ENCODE data around the gene KRTAP1-3.
"Not testable (repeated sequence)": the region's sequence is repeated elsewhere in the genome, so short reads cannot be mapped to it uniquely, and the experiment has no call there.

Gene KRTAP1-3

GRCh38 chr17:41054025-41054424 lies 19.4 kb upstream of the KRTAP1-3 start:
- H3K27ac ChIP-seq (ENCODE audit: low read length) = no peak overlapping the region
- no peak overlapping the region for H3K4me3 ChIP-seq (ENCODE audit: low read length)
- H3K36me3 ChIP-seq (ENCODE audit: control insufficient read depth, insufficient read depth, low read length) = no peaks in the 10 kb centered on the region
- no peaks in the 10 kb centered on the region for H3K9me3 ChIP-seq (ENCODE audit: control insufficient read depth, insufficient read depth, low read length)
- no peak for DNase-seq (ENCODE audit: low read depth, low spot score)
- no peaks in the 10 kb centered on the region for H3K4me1 ChIP-seq (ENCODE audit: control insufficient read depth, insufficient read depth, low read length)
- WGBS (ENCODE audit: insufficient coverage, insufficient read length) = no CpG with 5 or more reads among the region's 4 CpGs
- H3K27me3 ChIP-seq (ENCODE audit: control insufficient read depth, insufficient read depth, low read length) = no peaks in the 10 kb centered on the region

- no peaks in the 10 kb centered on the region for H3K27me3 ChIP-seq (ENCODE audit: control insufficient read depth, insufficient read depth, low read length)
- no peaks in the 10 kb centered on the region for H3K4me1 ChIP-seq (ENCODE audit: control insufficient read depth, insufficient read depth, low read length)
- H3K4me3 ChIP-seq (ENCODE audit: low read length) = no peak overlapping the region
- no peaks in the 10 kb centered on the region for H3K36me3 ChIP-seq (ENCODE audit: control insufficient read depth, insufficient read depth, low read length)
- no peak for DNase-seq (ENCODE audit: low read depth, low spot score)
- no peak overlapping the region for H3K27ac ChIP-seq (ENCODE audit: low read length)
- H3K9me3 ChIP-seq (ENCODE audit: control insufficient read depth, insufficient read depth, low read length) = no peaks in the 10 kb centered on the region
These were observed 17.9 kb upstream of the KRTAP1-3 start for GRCh38 chr17:41052566-41052965.

- H3K9me3 ChIP-seq (ENCODE audit: control insufficient read depth, insufficient read depth, low read length) = no peaks in the 10 kb centered on the region
- no CpG with 5 or more reads among the region's 2 CpGs for WGBS (ENCODE audit: insufficient coverage, insufficient read length)
- H3K27me3 ChIP-seq (ENCODE audit: control insufficient read depth, insufficient read depth, low read length) = no peaks in the 10 kb centered on the region
- no peaks in the 10 kb centered on the region for H3K36me3 ChIP-seq (ENCODE audit: control insufficient read depth, insufficient read depth, low read length)
- H3K4me1 ChIP-seq (ENCODE audit: control insufficient read depth, insufficient read depth, low read length) = no peaks in the 10 kb centered on the region
- no peak overlapping the region for H3K27ac ChIP-seq (ENCODE audit: low read length)
- DNase-seq (ENCODE audit: low read depth, low spot score) = no peak
- H3K4me3 ChIP-seq (ENCODE audit: low read length) = no peak overlapping the region
These were observed 14.4 kb upstream of the KRTAP1-3 start for GRCh38 chr17:41049110-41049509.

DNA sequence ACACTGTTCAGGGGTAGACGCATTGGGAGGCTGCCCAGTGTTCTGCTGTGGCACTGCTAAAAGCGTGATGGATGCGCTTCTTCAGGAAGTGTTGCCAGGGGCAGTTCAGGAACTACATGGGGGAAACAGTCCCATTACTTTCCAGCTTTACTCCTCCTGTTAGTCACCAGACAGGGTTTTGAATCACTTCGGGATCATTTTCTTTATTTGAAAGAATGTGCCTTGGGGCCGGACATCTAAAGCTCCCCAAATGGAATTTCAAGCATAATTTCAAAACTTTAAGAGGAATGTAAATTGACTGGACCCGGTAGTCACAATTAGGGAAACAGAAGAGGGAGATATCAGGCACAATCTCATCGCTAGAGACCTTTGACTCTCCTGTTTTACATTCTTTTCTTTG lies 13.8 kb upstream of the KRTAP1-3 start:
- no peak overlapping the region for H3K4me3 ChIP-seq (ENCODE audit: low read length)
- H3K27ac ChIP-seq (ENCODE audit: low read length) = no peak overlapping the region
- no CpG with 5 or more reads among the region's 7 CpGs for WGBS (ENCODE audit: insufficient coverage, insufficient read length)
- no peaks in the 10 kb centered on the region for H3K9me3 ChIP-seq (ENCODE audit: control insufficient read depth, insufficient read depth, low read length)
- H3K27me3 ChIP-seq (ENCODE audit: control insufficient read depth, insufficient read depth, low read length) = no peaks in the 10 kb centered on the region
- no peaks in the 10 kb centered on the region for H3K4me1 ChIP-seq (ENCODE audit: control insufficient read depth, insufficient read depth, low read length)
- no peak for DNase-seq (ENCODE audit: low read depth, low spot score)
- no peaks in the 10 kb centered on the region for H3K36me3 ChIP-seq (ENCODE audit: control insufficient read depth, insufficient read depth, low read length)

DNA sequence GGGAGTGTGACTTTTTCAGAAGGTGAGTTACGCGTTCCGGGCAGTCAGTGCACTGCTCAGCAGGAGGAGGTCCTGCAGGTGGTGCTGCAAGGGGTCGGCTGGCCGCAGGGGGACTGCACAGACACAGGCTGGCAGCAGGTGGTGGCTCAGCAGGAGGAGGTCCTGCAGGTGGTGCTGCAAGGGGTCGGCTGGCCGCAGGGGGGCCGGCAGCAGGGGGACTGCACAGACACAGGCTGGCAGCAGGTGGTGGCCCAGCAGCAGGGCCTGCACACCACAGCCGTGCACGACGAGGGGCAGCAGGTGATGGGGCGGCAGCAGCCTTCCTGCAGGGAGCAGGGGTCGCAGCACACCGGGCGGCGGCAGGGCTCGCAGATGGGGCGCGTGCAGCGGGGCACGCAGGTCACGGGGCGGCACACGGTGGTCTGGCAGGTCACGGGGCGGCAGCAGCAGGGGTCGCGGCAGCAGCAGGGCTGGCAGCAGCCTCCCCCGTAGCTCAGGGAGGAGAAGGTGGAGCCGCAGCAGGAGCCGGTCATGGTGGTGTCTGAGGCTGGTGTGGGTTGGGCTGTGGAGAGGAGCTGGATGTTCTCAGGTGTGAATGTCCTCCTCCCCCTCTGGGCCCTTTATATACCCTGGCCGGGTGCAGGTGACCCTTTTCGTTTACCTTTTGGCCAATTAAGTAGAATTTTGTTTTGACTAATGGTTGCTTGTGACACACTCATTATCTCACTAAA lies 12.2 kb upstream of the KRTAP1-3 start, which contains the start of gene KRTAP2-1:
TSS of gene KRTAP2-1 (minus strand) at position 582 of the 731 bp plus-strand sequence. CDS start at position 533, 49 bp downstream.
- WGBS (ENCODE audit: insufficient coverage, insufficient read length) = no CpG with 5 or more reads among the region's 33 CpGs
- H3K27me3 ChIP-seq (ENCODE audit: control insufficient read depth, insufficient read depth, low read length); DNase-seq (ENCODE audit: low read depth, low spot score); H3K27ac ChIP-seq (ENCODE audit: low read length); H3K36me3 ChIP-seq (ENCODE audit: control insufficient read depth, insufficient read depth, low read length); H3K4me3 ChIP-seq (ENCODE audit: low read length); H3K9me3 ChIP-seq (ENCODE audit: control insufficient read depth, insufficient read depth, low read length); H3K4me1 ChIP-seq (ENCODE audit: control insufficient read depth, insufficient read depth, low read length): not testable (repeated sequence)

DNA sequence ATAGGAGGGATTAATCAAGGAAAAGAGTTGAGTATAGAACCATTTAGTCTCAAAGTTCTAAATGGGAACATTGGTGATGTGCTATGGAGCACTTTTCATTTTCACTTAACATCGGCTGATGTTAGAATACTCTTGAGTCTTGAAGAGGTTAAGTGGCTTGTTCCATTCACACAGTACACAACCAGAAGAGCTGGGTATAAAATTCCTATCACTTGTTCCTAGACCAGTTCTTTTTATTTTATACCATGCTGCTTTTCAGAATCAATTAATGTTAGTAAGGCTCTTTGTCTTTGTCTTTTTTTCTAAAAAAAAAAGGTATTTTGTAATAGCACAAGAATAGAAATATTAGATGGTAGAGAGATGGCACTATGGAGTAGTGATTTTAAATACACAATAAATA lies 8.3 kb upstream of the KRTAP1-3 start:
- no peak for DNase-seq (ENCODE audit: low read depth, low spot score)
- Histone ChIP-seq H3K27ac (ENCODE audit: low read length) (no peak overlapping the region), H3K4me3 (ENCODE audit: low read length) (no peak overlapping the region), H3K9me3 (ENCODE audit: control insufficient read depth, insufficient read depth, low read length) (no peaks in the 10 kb centered on the region), H3K36me3 (ENCODE audit: control insufficient read depth, insufficient read depth, low read length) (no peaks in the 10 kb centered on the region), H3K27me3 (ENCODE audit: control insufficient read depth, insufficient read depth, low read length) (no peaks in the 10 kb centered on the region), H3K4me1 (ENCODE audit: control insufficient read depth, insufficient read depth, low read length) (no peaks in the 10 kb centered on the region)
- no CpG with 5 or more reads among the region's 1 CpG for WGBS (ENCODE audit: insufficient coverage, insufficient read length)

DNA sequence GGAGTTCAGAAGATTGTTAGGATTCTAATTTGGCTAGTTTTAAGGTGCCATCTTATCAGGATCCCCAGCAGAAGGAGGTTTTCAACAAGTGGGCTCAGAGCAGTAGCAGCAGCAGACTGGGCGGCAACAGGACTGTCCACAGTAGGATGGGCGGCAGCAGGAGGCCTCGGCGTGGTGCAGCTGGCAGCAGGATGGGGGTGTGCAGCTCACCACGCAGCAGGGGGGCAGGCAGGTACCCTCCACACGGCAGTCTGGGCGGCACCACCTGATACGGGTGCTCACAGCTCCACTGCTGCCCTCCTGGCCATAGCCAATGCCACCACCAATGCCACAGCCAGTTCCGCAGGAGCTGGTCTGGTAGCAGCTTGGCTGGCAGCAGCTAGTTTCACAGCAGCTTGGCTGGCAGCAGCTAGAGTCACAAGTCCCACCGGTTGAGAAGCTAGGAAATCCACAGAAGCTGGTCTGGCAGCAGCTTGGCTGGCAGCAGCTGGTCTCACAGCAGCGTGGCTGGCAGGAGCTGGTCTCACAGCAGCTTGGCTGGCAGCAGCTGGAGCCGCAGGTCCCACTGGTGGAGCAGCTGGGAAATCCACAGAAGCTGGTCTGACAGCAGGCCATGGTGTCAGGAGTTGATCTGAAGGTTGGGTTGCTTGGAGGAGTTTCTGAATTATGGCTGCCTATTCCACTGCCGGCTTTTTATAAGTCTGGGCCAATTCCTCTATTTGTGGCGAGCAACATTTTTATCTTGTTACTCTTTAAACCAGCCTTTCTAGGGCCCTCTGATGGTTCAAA lies 6.3 kb upstream of the KRTAP1-3 start, which contains the start of gene KRTAP1-1:
TSS of gene KRTAP1-1 (minus strand) at position 668 of the 789 bp plus-strand sequence. CDS start at position 615, 53 bp downstream.
- no CpG with 5 or more reads among the region's 14 CpGs for WGBS (ENCODE audit: insufficient coverage, insufficient read length)
- not testable (repeated sequence) for H3K36me3 ChIP-seq (ENCODE audit: control insufficient read depth, insufficient read depth, low read length); H3K4me3 ChIP-seq (ENCODE audit: low read length); H3K9me3 ChIP-seq (ENCODE audit: control insufficient read depth, insufficient read depth, low read length); H3K4me1 ChIP-seq (ENCODE audit: control insufficient read depth, insufficient read depth, low read length); H3K27me3 ChIP-seq (ENCODE audit: control insufficient read depth, insufficient read depth, low read length); H3K27ac ChIP-seq (ENCODE audit: low read length); DNase-seq (ENCODE audit: low read depth, low spot score)

- H3K4me3 ChIP-seq (ENCODE audit: low read length) = no peak overlapping the region
- H3K4me1 ChIP-seq (ENCODE audit: control insufficient read depth, insufficient read depth, low read length) = no peaks in the 10 kb centered on the region; the same call in 1 of the 2 replicates
- H3K27me3 ChIP-seq (ENCODE audit: control insufficient read depth, insufficient read depth, low read length) = no peaks in the 10 kb centered on the region
- WGBS (ENCODE audit: insufficient coverage, insufficient read length) = no CpG with 5 or more reads among the region's 2 CpGs
- H3K36me3 ChIP-seq (ENCODE audit: control insufficient read depth, insufficient read depth, low read length) = no peaks in the 10 kb centered on the region
- no peak for DNase-seq (ENCODE audit: low read depth, low spot score)
- no peak overlapping the region for H3K27ac ChIP-seq (ENCODE audit: low read length)
- no peaks in the 10 kb centered on the region for H3K9me3 ChIP-seq (ENCODE audit: control insufficient read depth, insufficient read depth, low read length)
These were observed 3.2 kb upstream of the KRTAP1-3 start for GRCh38 chr17:41037853-41038350.

- Histone ChIP-seq H3K4me3 (ENCODE audit: low read length) (no peak within 1 kb of the TSS), H3K4me1 (ENCODE audit: control insufficient read depth, insufficient read depth, low read length) (no peaks in the 10 kb centered on the region; the same call in 1 of the 2 replicates), H3K27me3 (ENCODE audit: control insufficient read depth, insufficient read depth, low read length) (no peaks in the 10 kb centered on the region), H3K27ac (ENCODE audit: low read length) (no peak within 1 kb of the TSS), H3K36me3 (ENCODE audit: control insufficient read depth, insufficient read depth, low read length) (no peaks in the 10 kb centered on the region), H3K9me3 (ENCODE audit: control insufficient read depth, insufficient read depth, low read length) (no peaks in the 10 kb centered on the region)
- no CpG with 5 or more reads among the region's 12 CpGs for WGBS (ENCODE audit: insufficient coverage, insufficient read length)
- no peak for DNase-seq (ENCODE audit: low read depth, low spot score)
These were observed 4.9 kb downstream of the KRTAP1-3 start, which contains the start of gene KRTAP1-4 for GRCh38 chr17:41029633-41030245. Gene KRTAP1-4, minus strand, starts transcription at chr17:41030195. Its CDS starts 117 bp downstream, at chr17:41030078.

GRCh38 chr17:41026715-41027471 lies 7.8 kb downstream of the KRTAP1-3 start, which contains the start of gene KRTAP1-5:
Gene KRTAP1-5, minus strand, starts transcription at chr17:41027208. Its CDS starts 53 bp downstream, at chr17:41027155.
- Histone ChIP-seq H3K27me3 (ENCODE audit: control insufficient read depth, insufficient read depth, low read length) (no peaks in the 10 kb centered on the region), H3K27ac (ENCODE audit: low read length) (no peak within 1 kb of the TSS), H3K4me3 (ENCODE audit: low read length) (no peak within 1 kb of the TSS), H3K9me3 (ENCODE audit: control insufficient read depth, insufficient read depth, low read length) (no peaks in the 10 kb centered on the region), H3K4me1 (ENCODE audit: control insufficient read depth, insufficient read depth, low read length) (no peaks in the 10 kb centered on the region), H3K36me3 (ENCODE audit: control insufficient read depth, insufficient read depth, low read length) (no peaks in the 10 kb centered on the region)
- no peak for DNase-seq (ENCODE audit: low read depth, low spot score)
- no CpG with 5 or more reads among the region's 9 CpGs for WGBS (ENCODE audit: insufficient coverage, insufficient read length)
